Activated CD8-positive, alpha-beta T cell treated with anti-CD3 and anti-CD28 coated beads for 36 hours (primary cell): ENCODE data around the gene GRAMD2B. TPM values are rescaled to one million over a fixed set of nuclear protein-coding genes. Genes with fewer than 3 reads are reported as not detected.
A peak's percentile ranks its signal among the peaks of the same experiment; 100 is the strongest.

Experiments
- ATAC-seq: fragments of 200-7000 bp; cut with Tn5 transposase; one replicate; pipeline ENCODE4 v1.10.0; 2021; ENCODE audit warnings: mild to moderate bottlenecking, moderate library complexity
- CTCF ChIA-PET: fragments of 350-600 bp; sonication (Branson Sonifier 250); formaldehyde crosslinking; loops from one replicate; lab custom pipeline; 2021; ENCODE audit warnings: antibody characterized with exemption; lab: Charles Lee
- POLR2A ChIA-PET: fragments of 350-600 bp; sonication (Branson Sonifier 250); formaldehyde crosslinking; loops from one replicate; lab custom pipeline; 2021; ENCODE audit warnings: antibody characterized with exemption; lab: Charles Lee
- DNase-seq: peaks from one replicate; pipeline ENCODE4 v3.0.0-alpha.2; 2020
- H3K27ac Mint-ChIP-seq: one replicate; pipeline ENCODE4 v1.8.0; 2021; ENCODE audit warnings: mild to moderate bottlenecking, mixed read lengths
- H3K27me3 Mint-ChIP-seq: one replicate; pipeline ENCODE4 v1.8.0; 2021; ENCODE audit warnings: mixed read lengths
- H3K36me3 Mint-ChIP-seq: one replicate; pipeline ENCODE4 v1.8.0; 2021; ENCODE audit warnings: low read depth, mixed read lengths
- H3K4me1 Mint-ChIP-seq: one replicate; pipeline ENCODE4 v1.8.0; 2021; ENCODE audit warnings: low read depth, mixed read lengths
- H3K4me3 Mint-ChIP-seq: one replicate; pipeline ENCODE4 v1.8.0; 2021; ENCODE audit warnings: mild to moderate bottlenecking, moderate library complexity, mixed read lengths
- H3K9me3 Mint-ChIP-seq: one replicate; pipeline ENCODE4 v1.8.0; 2021; ENCODE audit warnings: mixed read lengths
- CTCF ChIP-seq: fragments of 200-600 bp; IDR thresholded peaks from one replicate; pipeline ENCODE4 v1.8.0; 2022; ENCODE audit warnings: antibody characterized with exemption, mild to moderate bottlenecking
- intact Hi-C: fragments of 100-400 bp; cut with micrococcal nuclease; formaldehyde crosslinking; loops from one replicate; pipeline ENCODE4 v1.10.0; 2022
- total RNA-seq, 2 experiments: library from RNA; stranded (reverse); gene quantifications; one replicate each; pipeline ENCODE4 v1.2.3, GENCODE V29; 2021

Gene GRAMD2B
- total RNA-seq, 2 experiments from 2014 or later: 8.0 to 8.4 TPM

- no peak for TF ChIP-seq CTCF
- Mint-ChIP-seq H3K9me3 (no peaks in the 10 kb centered on the region), H3K4me1 (peaks cover 76% of the 10 kb centered on the region), H3K36me3 (peaks cover 17% of the 10 kb centered on the region), H3K27ac (peak overlapping the region; percentile 86), H3K4me3 (no peak overlapping the region), H3K27me3 (no peaks in the 10 kb centered on the region)
- POLR2A ChIA-PET: interaction anchor here (0.6 to 0.9 kb wide), 2 partner anchors 17 to 23 kb away, joined by 3 read pairs; partner anchors contain the start of gene GRAMD2B
- peak; percentile 82 for DNase-seq
- CTCF ChIA-PET: interaction anchor here (1.2 to 2.0 kb wide), 3 partner anchors 17 to 53 kb away, joined by 3 to 6 read pairs (median 4); no protein-coding TSS in a partner anchor
- ATAC-seq: peak; percentile 64
- intact Hi-C loops: no loop called here
Observed at GRCh38 chr5:126446498-126447224, 23.5 kb downstream of the GRAMD2B start.

- Mint-ChIP-seq H3K27me3 (no peaks in the 10 kb centered on the region), H3K27ac (peak overlapping the region; percentile 32), H3K9me3 (peaks cover 2% of the 10 kb centered on the region), H3K36me3 (peaks cover 19% of the 10 kb centered on the region), H3K4me1 (peaks cover 84% of the 10 kb centered on the region), H3K4me3 (no peak overlapping the region)
- ChIA-PET POLR2A (interaction anchor here (3.9 kb wide), 1 partner anchor 25 kb away, joined by 27 read pairs; the partner anchor contains the start of gene GRAMD2B), CTCF (no interaction called here)
- ATAC-seq (no peak), DNase-seq (no peak)
- TF ChIP-seq CTCF: no peak
- intact Hi-C loops: no loop called here
Observed at GRCh38 chr5:126448720-126449119, 25.5 kb downstream of the GRAMD2B start.

GRCh38 chr5:126449751-126450271, 26.6 kb downstream of the GRAMD2B start:
- no peak for TF ChIP-seq CTCF
- peak overlapping the region; percentile 100 for H3K27ac Mint-ChIP-seq
- DNase-seq (peak; percentile 85), ATAC-seq (peak; percentile 85)
- peaks cover 75% of the 10 kb centered on the region for H3K4me1 Mint-ChIP-seq
- peaks cover 2% of the 10 kb centered on the region for H3K9me3 Mint-ChIP-seq
- intact Hi-C loops: loop anchor here (1.0 kb wide), 1 partner anchor 26 kb away; no protein-coding TSS in a partner anchor
- ChIA-PET POLR2A (interaction anchor here (0.7 to 3.9 kb wide), 6 partner anchors 12 to 329 kb away, joined by 3 to 27 read pairs (median 4); partner anchors contain the start of gene GRAMD2B), CTCF (interaction anchor here (0.7 to 0.9 kb wide), 2 partner anchors 27 to 77 kb away, joined by 3 read pairs; partner anchors contain the start of gene GRAMD2B)
- H3K4me3 Mint-ChIP-seq: peak overlapping the region; percentile 85
- H3K36me3 Mint-ChIP-seq: peaks cover 12% of the 10 kb centered on the region
- no peaks in the 10 kb centered on the region for H3K27me3 Mint-ChIP-seq

GRCh38 chr5:126450346-126450745, 27.1 kb downstream of the GRAMD2B start:
- Mint-ChIP-seq H3K36me3 (peaks cover 10% of the 10 kb centered on the region), H3K9me3 (peaks cover 2% of the 10 kb centered on the region), H3K4me1 (peaks cover 73% of the 10 kb centered on the region), H3K4me3 (peak overlapping the region; percentile 85), H3K27ac (peak overlapping the region; percentile 100), H3K27me3 (no peaks in the 10 kb centered on the region)
- CTCF ChIA-PET: interaction anchor here (0.9 kb wide), 1 partner anchor 27 kb away, joined by 3 read pairs; the partner anchor contains the start of gene GRAMD2B
- TF ChIP-seq CTCF: no peak
- DNase-seq (peak; percentile 51), ATAC-seq (peak; percentile 63)
- POLR2A ChIA-PET: interaction anchor here (0.7 to 3.9 kb wide), 5 partner anchors 13 to 328 kb away, joined by 3 to 27 read pairs (median 5); partner anchors contain the start of gene GRAMD2B
- intact Hi-C loops: loop anchor here (1.0 kb wide), 1 partner anchor 26 kb away; no protein-coding TSS in a partner anchor
